K562 (cell line): ENCODE results near the gene AGO1. TPM values are rescaled to one million over a fixed set of nuclear protein-coding genes. Genes with fewer than 3 reads are reported as not detected.

Source experiments
- ATAC-seq: fragments of 200-7000 bp; cut with Tn5 transposase; 3 replicates; pipeline ENCODE4 v1.9.1; 2020; ENCODE audit warnings: moderate library complexity
- BruUV-seq: library from RNA; stranded (reverse); fragments of 400-500 nt; replicated peaks from 2 replicates; lab custom pipeline; 2021; lab: Mats Ljungman, UMichigan
- CTCF ChIA-PET: fragments of 300-600 bp; formaldehyde crosslinking; extraction: SDS; loops from one replicate; lab custom pipeline; 2021; ENCODE audit warnings: low intra/inter-chr PET ratio; lab: Yijun Ruan, JAX
- POLR2A ChIA-PET: fragments of 300-600, 350-650 bp; sonication (Branson Sonifier 250); formaldehyde crosslinking; extraction: SDS; loops from one replicate; lab custom pipeline; 2021; ENCODE audit warnings: antibody characterized with exemption, inconsistent platforms; lab: Yijun Ruan, JAX
- DNase-seq, 4 experiments: peaks; one replicate each; pipeline versions ENCODE4 v3.0.0 to v3.0.0-alpha.2; 2011 to 2018; ENCODE audit warnings: low spot score in 3 of 4, mixed read lengths in 3 of 4; ENCODE audit errors: extremely low read depth in 1 of 4
- FAIRE-seq: peaks from 2 replicates; lab custom pipeline; 2011; peaks lifted over from hg19 to GRCh38; lab: Jason Lieb, UNC
- H2AFZ ChIP-seq: 2 replicates; pipeline ENCODE4 v1.6.0; 2011; ENCODE audit warnings: low read depth, low read length, control low read depth, inconsistent platforms
- H3K27ac ChIP-seq: fragments of 200-600 bp; 3 replicates; pipeline ENCODE4 v1.8.0; 2011; ENCODE audit warnings: low read depth, mild to moderate bottlenecking, control low read depth, inconsistent platforms, low read length, moderate library complexity, mixed read lengths; ENCODE audit errors: extremely low read depth
- H3K27me3 ChIP-seq, 2 experiments: fragments of 300-600 bp in 1 of 2; 2 replicates in 1 of 2; 3 replicates in 1 of 2; pipeline versions ENCODE4 v1.6.0 to v1.8.0; 2011; ENCODE audit warnings: inconsistent platforms in 2 of 2, low read length in 2 of 2, mild to moderate bottlenecking in 1 of 2, mixed read lengths in 1 of 2, moderate library complexity in 1 of 2; ENCODE audit not compliant: control insufficient read depth in 2 of 2, insufficient read depth in 2 of 2
- H3K36me3 ChIP-seq: fragments of 300-600 bp; 3 replicates; pipeline ENCODE4 v1.8.0; 2011; ENCODE audit warnings: mild to moderate bottlenecking, low read length, inconsistent platforms; ENCODE audit not compliant: control insufficient read depth, insufficient read depth
- H3K4me1 ChIP-seq, 2 experiments: fragments of 200-600 bp in 1 of 2; replicated peaks in 1 of 2; 2 replicates in 1 of 2; 3 replicates in 1 of 2; pipeline versions ENCODE4 v1.5.1 to v1.8.0; 2011; ENCODE audit warnings: inconsistent platforms in 2 of 2, low read length in 2 of 2, mild to moderate bottlenecking in 1 of 2, mixed read lengths in 1 of 2, moderate library complexity in 1 of 2; ENCODE audit not compliant: control insufficient read depth in 2 of 2, insufficient read depth in 2 of 2
- H3K4me2 ChIP-seq: 2 replicates; pipeline ENCODE4 v1.6.1; 2011; ENCODE audit warnings: low read length, control low read depth, inconsistent platforms, mixed read lengths; ENCODE audit not compliant: insufficient read depth
- H3K4me3 ChIP-seq: fragments of 200-600 bp; sonication (generic), shearing (Covaris generic); 2 replicates; pipeline ENCODE4 v1.5.1; 2016; ENCODE audit warnings: control low read depth, inconsistent platforms
- H3K79me2 ChIP-seq: fragments of 200-600 bp; 3 replicates; pipeline ENCODE4 v1.8.0; 2011; ENCODE audit warnings: low read length, inconsistent platforms; ENCODE audit not compliant: control insufficient read depth, insufficient read depth
- H3K9ac ChIP-seq, 2 experiments: 2 replicates each; pipeline versions ENCODE4 v1.6.0 to v1.6.1; 2011; ENCODE audit warnings: low read depth in 2 of 2, low read length in 2 of 2, control low read depth in 1 of 2, inconsistent platforms in 1 of 2, mild to moderate bottlenecking in 1 of 2, mixed read lengths in 1 of 2; ENCODE audit not compliant: insufficient read depth in 1 of 2
- H3K9me1 ChIP-seq: one replicate; pipeline ENCODE4 v1.6.0; 2011; ENCODE audit warnings: inconsistent platforms, mild to moderate bottlenecking, low read length, moderate library complexity; ENCODE audit not compliant: control insufficient read depth, insufficient read depth
- H3K9me3 ChIP-seq: replicated peaks from 2 replicates; pipeline ENCODE4 v1.5.1; 2011; ENCODE audit warnings: low read depth, low read length, inconsistent platforms; ENCODE audit not compliant: control insufficient read depth, insufficient read depth
- H4K20me1 ChIP-seq: replicated peaks from 2 replicates; pipeline ENCODE4 v1.6.1; 2011; ENCODE audit warnings: low read length, inconsistent platforms, mixed read lengths; ENCODE audit not compliant: control insufficient read depth, insufficient read depth
- ETV6 ChIP-seq, 3 experiments: fragments of 150-350 bp in 1 of 3; sonication (generic) in 1 of 3; formaldehyde crosslinking in 1 of 3; IDR thresholded peaks; 2 replicates each; pipeline versions ENCODE4 v1.6.1 to v1.8.0; 2014 to 2022; ENCODE audit warnings: borderline replicate concordance in 2 of 3, low read depth in 2 of 3, antibody characterized with exemption in 1 of 3, low read length in 1 of 3, mild to moderate bottlenecking in 1 of 3, missing genetic modification reagents in 1 of 3
- MCM5 ChIP-seq: fragments of 450-650 bp; IDR thresholded peaks from 2 replicates; pipeline ENCODE4 v1.6.1; 2016; ENCODE audit warnings: low read depth
- MEF2D ChIP-seq: conservative IDR thresholded peaks from 2 replicates; pipeline ENCODE4 v1.6.1; 2016; ENCODE audit warnings: low read depth, missing genetic modification characterization, missing compliant biosample characterization
- NR3C1 ChIP-seq: sonication (generic); formaldehyde crosslinking; IDR thresholded peaks from 2 replicates; pipeline ENCODE4 v1.8.1; 2022; ENCODE audit warnings: missing genetic modification reagents
- PHF8 ChIP-seq: fragments of 200-600 bp; sonication (generic); IDR thresholded peaks from 2 replicates; pipeline ENCODE4 v1.6.1; 2012; ENCODE audit warnings: mixed run types, mild to moderate bottlenecking, inconsistent platforms, low read length, moderate library complexity, borderline replicate concordance
- POLR2A ChIP-seq: fragments of 450-650 bp; conservative IDR thresholded peaks from 2 replicates; pipeline ENCODE4 v1.6.1; 2016
- ZMIZ1 ChIP-seq, 2 experiments: fragments of 150-350 bp in 1 of 2; IDR thresholded peaks; 2 replicates each; pipeline ENCODE4 v1.6.1; 2012 to 2016; ENCODE audit warnings: low read depth in 2 of 2, low read length in 2 of 2, mild to moderate bottlenecking in 1 of 2, moderate library complexity in 1 of 2
- WGBS: fragments of 100-300 bp; shearing (Covaris generic); methylation state at CpG from one replicate; pipeline ENCODE4 v1.1.6; 2016; ENCODE audit warnings: low coverage, mixed read lengths; ENCODE audit not compliant: insufficient coverage; ENCODE audit errors: missing lambda C conversion rate; 5-methylcytosine and 5-hydroxymethylcytosine counted together
- in situ Hi-C: fragments of 300-500 bp; cut with MboI; formaldehyde crosslinking; loops from 4 replicates; pipeline ENCODE4 v1.15.0; 2018; ENCODE audit warnings: inconsistent platforms, mixed read lengths
- intact Hi-C: fragments of 100-400 bp; cut with micrococcal nuclease; formaldehyde crosslinking; loops from 2 replicates; pipeline ENCODE4 v1.14.2; 2022
- polyA plus RNA-seq, 8 experiments: library from polyadenylated mRNA; depleted of rRNA in 4 of 8; stranded (reverse) in 5 of 8; unstranded in 3 of 8; fragments of >200 nt; fragmentation: Nextera tagmentation in 2 of 8; fragmentation: Illumina TruSeq in 1 of 8; extraction: Ambion mirVana in 2 of 8; extraction: Trizol in 1 of 8; gene quantifications; 2 replicates each; pipeline versions ENCODE4 v1.2.1 to v1.2.3, GENCODE V29; 2011 to 2014; ENCODE audit warnings: inconsistent platforms in 1 of 8, missing spikeins in 1 of 8
- total RNA-seq, 7 experiments: library from RNA; depleted of rRNA in 6 of 7; stranded (reverse); fragments of >200 nt in 6 of 7; fragmentation: Illumina TruSeq in 2 of 7; extraction: Trizol in 2 of 7; gene quantifications; 2 replicates each; pipeline versions ENCODE4 v1.2.1 to v1.2.3, GENCODE V29; 2011 to 2021; ENCODE audit warnings: low replicate concordance in 1 of 7
- TF ChIP-seq, protein P1 (sequence below): IDR thresholded peaks from 2 replicates; pipeline ENCODE4 v1.6.1; 2012; ENCODE audit warnings: low read depth, low read length, improper control_type of control experiment, borderline replicate concordance

The AGO1 gene
- total and polyA plus RNA-seq, 9 of the 15 experiments (the other 6 are each of a cell fraction or from before 2014, with no cell fraction given), result 7.3 to 64.2 (median 26.0) TPM

GRCh38 chr1:35923791-35924221, 40.8 kb downstream of the AGO1 start (continued):
- TF ChIP-seq MEF2D (tag), result no peak
- no peak for TF ChIP-seq NR3C1 (CRISPR knock-in tag)

DNA sequence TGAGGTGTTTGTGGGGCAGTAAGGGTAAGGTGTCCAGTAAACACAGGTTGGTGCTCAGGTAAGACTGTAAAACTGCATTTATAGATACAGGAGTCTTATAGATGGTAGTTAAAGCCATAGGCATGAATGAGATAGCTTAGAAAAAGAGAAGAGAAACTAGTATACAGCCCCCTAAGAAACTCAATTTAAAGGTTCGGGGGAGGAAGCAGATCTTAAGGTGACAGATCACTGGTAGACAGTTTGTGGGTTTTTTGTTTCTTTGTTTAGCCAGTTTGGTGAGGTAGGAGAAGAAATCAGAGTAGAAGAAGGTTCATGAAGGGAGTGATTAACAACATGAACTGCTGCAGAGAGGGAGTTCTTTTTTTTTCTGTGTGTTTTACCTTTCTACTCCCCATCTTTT, 41.8 kb downstream of the AGO1 start:
- Histone ChIP-seq H3K9me1 (no peaks in the 10 kb centered on the region), H3K36me3 (peaks cover 66% of the 10 kb centered on the region), H3K27me3 (no peaks in the 10 kb centered on the region), H3K79me2 (no peaks in the 10 kb centered on the region), H2AFZ (no peak overlapping the region), H3K4me3 (no peak overlapping the region), H3K27ac (no peak overlapping the region), H3K4me1 (no peaks in the 10 kb centered on the region; a peak in 1 of 5 replicates), H3K9me3 (no peaks in the 10 kb centered on the region), H3K4me2 (no peak overlapping the region), H3K9ac (no peak overlapping the region), H4K20me1 (no peaks in the 10 kb centered on the region)
- intact Hi-C loops, result no loop called here
- FAIRE-seq, result no peak
- BruUV-seq, result no TSS peak
- ChIA-PET POLR2A (interaction anchor here (0.5 to 2.3 kb wide), 3 partner anchors 8 to 244 kb away, joined by 3 to 8 read pairs (median 7); no protein-coding TSS in a partner anchor), CTCF (no interaction called here)
- no peak for ATAC-seq
- TF ChIP-seq POLR2A, result 0 out of 2 replicates have a peak, but pooled peaks have one; percentile 35
- TF ChIP-seq PHF8, result no peak
- TF ChIP-seq MCM5, result no peak
- in situ Hi-C loops, result no loop called here
- no peak for DNase-seq
- WGBS, result 73% methylated on average over 1 of the region's 1 CpG

DNA sequence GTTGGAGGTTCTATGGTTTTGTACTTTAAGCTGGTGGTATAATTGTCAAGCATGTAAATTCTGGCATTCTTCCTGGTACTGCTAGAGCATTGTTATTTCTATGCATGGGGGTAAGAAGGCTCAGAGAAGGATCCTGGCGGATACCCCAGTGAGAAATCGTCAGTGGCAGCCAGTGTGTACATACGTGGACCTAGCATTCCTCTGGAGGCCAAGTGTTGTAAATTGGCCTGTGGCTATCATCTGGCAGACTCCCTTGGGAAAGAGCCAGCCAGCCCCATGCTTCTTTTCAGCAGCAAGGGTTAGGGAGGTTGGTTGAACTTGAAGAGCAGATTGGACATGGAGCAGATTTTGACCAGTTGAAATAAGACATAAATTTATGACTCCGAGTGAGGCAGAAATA, 42.7 kb downstream of the AGO1 start:
- no peak for ATAC-seq
- Histone ChIP-seq H3K27ac (no peak overlapping the region), H3K9me3 (no peaks in the 10 kb centered on the region), H3K4me2 (no peak overlapping the region), H3K9ac (no peak overlapping the region), H4K20me1 (no peaks in the 10 kb centered on the region), H3K9me1 (no peaks in the 10 kb centered on the region), H3K4me3 (no peak overlapping the region), H3K79me2 (peaks cover 2% of the 10 kb centered on the region; the same call in 1 of the 3 replicates), H3K36me3 (peaks cover 56% of the 10 kb centered on the region), H3K27me3 (no peaks in the 10 kb centered on the region), H3K4me1 (no peaks in the 10 kb centered on the region; a peak in 2 of 5 replicates), H2AFZ (no peak overlapping the region)
- in situ Hi-C loops, result no loop called here
- CTCF ChIA-PET, result no interaction called here
- intact Hi-C loops, result no loop called here
- no peak for FAIRE-seq
- no peak for DNase-seq
- 74% methylated on average over 4 of the region's 4 CpGs for WGBS
- POLR2A ChIA-PET, result interaction anchor here (1.4 to 1.8 kb wide), 2 partner anchors 10 to 22 kb away, joined by 5 to 7 read pairs; no protein-coding TSS in a partner anchor
- no TSS peak for BruUV-seq
- TF ChIP-seq ZMIZ1 (IDR thresholded peaks at IDR 0.05; ENCODE audit: low read depth in 2 of 2, low read length in 2 of 2) (no peak), ETV6 (IDR thresholded peaks at IDR 0.05; ENCODE audit: borderline replicate concordance in 1 of 2, low read depth in 2 of 2, low read length in 1 of 2) (no peak), ETV6 (CRISPR knock-in tag; IDR thresholded peaks at IDR 0.05; ENCODE audit: borderline replicate concordance) (no peak)
- TF ChIP-seq, protein P1, sequence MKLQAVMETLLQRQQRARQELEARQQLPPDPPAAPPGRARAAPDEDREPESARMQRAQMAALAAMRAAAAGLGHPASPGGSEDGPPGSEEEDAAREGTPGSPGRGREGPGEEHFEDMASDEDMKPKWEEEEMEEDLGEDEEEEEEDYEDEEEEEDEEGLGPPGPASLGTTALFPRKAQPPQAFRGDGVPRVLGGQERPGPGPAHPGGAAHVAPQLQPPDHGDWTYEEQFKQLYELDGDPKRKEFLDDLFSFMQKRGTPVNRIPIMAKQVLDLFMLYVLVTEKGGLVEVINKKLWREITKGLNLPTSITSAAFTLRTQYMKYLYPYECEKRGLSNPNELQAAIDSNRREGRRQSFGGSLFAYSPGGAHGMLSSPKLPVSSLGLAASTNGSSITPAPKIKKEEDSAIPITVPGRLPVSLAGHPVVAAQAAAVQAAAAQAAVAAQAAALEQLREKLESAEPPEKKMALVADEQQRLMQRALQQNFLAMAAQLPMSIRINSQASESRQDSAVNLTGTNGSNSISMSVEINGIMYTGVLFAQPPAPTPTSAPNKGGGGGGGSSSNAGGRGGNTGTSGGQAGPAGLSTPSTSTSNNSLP, result no peak
